ENCODE data around the gene PIK3CB.
"Not testable (repeated sequence)": the region's sequence is repeated elsewhere in the genome, so short reads cannot be mapped to it uniquely, and the experiment has no call there.

Gene PIK3CB

DNA sequence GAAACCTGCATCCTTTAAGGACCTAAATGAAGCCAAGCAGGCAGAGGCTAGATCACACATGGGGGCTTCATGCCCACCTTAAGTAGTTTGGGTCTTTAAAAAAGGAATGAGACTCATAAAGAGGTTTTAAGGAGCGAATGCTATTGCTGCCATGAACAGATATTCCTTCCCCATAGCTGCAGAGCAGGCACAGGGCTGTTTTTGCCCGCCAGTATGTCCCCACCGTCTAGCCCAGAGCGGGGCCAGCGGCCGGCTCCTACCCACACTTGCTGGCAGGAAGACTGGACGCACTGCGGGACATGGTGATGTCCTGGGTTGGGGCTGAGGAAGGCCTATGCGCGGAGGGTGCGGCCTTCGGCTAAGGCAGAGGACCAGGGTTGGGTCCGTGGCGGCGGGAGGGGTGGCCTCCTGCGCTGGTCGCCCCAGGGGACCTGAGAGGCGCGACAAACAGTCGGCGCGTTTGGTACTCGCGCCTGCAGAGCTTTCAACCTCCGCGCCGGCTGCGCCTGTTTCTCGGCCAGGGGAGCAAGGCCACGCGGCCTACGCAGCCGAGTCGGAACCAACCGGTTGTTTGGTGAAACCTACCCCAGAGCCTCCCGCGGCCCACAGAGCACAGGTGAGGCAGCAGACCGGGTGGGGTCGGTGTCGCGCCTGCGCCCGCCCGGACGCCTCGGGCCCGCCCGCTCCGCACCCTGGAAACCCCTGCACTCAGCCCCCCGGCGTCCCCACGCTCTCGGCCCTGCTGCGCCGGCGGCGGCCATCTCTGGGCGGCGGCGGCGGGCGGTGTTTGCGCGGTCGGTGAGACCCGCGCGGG lies 226.2 kb downstream of the PIK3CB start, which contains the start of gene FAIM:
TSS of gene FAIM (plus strand) at position 450 of the 814 bp plus-strand sequence. CDS start 10,956 bp downstream, outside the sequence.
- peak; percentile 71 for DNase-seq (ENCODE audit: low read depth)

GRCh38 chr3:138604106-138604595 lies 230.6 kb downstream of the PIK3CB start:
- not testable (repeated sequence) for DNase-seq (ENCODE audit: low read depth)
